Measurements from ENCODE around the gene NAPEPLD. TPM values are rescaled to one million over a fixed set of nuclear protein-coding genes. Genes with fewer than 3 reads are reported as not detected.
A peak's percentile ranks its signal among the peaks of the same experiment; 100 is the strongest.
"Not testable (repeated sequence)": the region's sequence is repeated elsewhere in the genome, so short reads cannot be mapped to it uniquely, and the experiment has no call there.

Gene NAPEPLD
- polyA plus RNA-seq, 5 donors, result 22.5 to 40.9 (median 32.8) TPM

DNA sequence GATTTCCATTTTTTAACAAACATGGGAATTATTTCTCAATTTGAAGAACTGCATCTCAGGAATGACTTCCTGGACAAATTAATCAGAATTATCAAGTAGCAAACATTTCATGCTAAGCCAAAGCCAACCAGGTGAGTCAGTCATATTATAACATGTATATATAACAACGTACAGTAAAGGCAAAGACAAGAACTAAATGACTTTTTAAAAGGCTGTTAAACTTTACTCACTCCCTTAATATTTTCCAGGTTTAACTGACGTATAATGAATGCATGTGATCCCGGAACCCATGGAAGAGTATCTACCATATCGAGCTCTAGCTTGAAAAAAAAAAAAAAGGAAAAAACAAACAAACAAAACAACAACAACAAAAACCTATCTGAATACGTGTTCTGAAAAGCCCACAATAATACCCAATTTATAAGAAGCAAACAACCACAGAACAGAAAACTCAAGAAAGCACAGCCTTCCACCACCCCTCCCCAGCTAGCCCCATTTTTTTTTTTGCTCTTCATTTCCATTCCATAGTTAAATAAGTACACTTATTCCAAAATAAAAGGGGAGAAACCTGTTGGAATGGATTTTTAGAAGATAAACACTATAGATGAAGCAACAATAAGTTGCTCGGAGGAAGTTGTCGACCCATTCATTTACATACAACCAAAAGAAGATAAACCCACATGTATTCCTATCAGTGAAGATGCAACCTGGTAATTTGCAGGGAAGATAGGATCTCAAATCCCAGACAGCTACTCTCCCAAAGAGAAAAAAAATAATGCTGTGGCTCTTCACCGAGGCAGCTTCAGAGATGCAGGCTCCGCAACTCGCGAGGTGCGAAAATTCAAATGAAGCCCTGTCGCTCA, 537 bp downstream of the NAPEPLD start:
- DNase-seq, result no peak

DNA sequence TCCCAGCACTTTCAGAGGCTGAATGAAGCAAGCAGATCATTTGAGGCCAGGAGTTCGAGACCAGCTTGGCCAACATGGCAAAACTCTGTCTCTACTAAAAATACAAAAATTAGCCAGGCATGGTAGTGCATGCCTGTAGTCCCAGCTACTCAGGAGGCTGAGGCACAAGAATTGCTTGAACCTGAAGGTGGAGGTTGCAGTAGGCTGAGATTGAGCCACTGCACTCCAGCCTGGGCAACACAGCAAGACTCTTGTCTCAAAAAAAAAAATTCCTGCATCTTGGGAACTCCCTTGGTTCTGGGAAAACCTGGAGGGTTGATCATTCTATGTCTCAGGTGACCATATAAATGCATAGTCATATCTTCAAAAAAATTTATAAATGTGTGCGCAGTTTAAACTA, 4.1 kb downstream of the NAPEPLD start:
- DNase-seq, result not testable (repeated sequence)

DNA sequence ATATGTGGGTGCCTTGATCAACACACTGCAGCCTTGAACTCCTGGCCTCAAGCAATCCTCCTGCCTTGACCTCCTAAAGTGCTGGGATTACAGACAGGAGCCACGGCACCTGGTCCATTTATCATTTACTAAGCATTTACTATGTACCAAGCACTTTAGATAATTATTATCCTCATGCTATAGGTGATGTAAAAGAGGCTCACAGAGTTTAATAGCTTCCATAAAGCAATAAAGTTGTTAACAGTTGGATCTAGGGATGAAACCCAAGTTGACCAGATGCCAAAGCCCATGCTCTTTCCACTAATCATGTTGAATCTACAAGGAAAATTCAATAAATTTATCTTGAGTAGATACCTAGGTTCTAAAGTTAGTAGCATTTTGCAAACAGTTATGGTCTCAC, 5.0 kb downstream of the NAPEPLD start:
- no peak for DNase-seq

DNA sequence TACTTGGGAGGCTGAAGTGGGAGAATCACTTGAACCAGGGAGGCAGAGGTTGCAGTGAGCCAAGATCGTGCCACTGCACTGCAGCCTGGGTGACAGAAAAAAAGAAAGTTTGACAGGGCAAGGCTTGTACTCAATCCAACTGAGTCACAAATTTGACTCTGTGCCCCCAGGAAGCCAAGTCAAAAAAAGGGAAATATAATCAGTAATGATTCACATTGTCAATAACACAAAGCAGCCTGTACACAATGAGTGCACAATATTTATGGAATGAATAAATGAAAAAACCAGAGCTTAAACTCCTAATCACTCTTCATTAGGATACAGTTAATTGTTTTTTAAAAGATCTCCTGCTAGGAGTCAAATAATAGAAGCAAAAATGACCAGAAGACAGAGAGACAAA, 6.4 kb downstream of the NAPEPLD start:
- no peak for DNase-seq

- no peak for DNase-seq
Observed at GRCh38 chr7:103141753-103142404, 7.0 kb downstream of the NAPEPLD start.

DNA sequence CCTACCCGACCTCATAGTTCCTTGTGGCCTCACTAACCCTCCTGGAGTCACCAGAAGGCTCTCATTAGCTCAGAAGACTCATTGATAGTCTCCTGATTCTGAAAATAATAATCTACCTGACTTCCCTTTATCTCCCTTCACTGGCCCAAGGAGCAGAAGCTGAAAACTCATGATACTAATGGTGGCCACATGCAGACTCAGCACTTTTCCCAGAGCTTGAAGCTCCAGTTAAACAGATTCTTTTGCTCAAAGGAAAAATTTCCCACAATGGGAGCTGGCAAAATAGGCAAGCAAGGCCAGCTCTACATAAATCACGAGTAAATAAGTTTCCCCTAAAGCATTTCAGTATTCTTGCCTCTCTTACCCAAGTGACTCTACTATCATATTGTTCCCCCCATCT, 8.2 kb downstream of the NAPEPLD start:
- DNase-seq, result no peak

- DNase-seq, result no peak
Observed at GRCh38 chr7:103140061-103140460, 8.8 kb downstream of the NAPEPLD start.

DNA sequence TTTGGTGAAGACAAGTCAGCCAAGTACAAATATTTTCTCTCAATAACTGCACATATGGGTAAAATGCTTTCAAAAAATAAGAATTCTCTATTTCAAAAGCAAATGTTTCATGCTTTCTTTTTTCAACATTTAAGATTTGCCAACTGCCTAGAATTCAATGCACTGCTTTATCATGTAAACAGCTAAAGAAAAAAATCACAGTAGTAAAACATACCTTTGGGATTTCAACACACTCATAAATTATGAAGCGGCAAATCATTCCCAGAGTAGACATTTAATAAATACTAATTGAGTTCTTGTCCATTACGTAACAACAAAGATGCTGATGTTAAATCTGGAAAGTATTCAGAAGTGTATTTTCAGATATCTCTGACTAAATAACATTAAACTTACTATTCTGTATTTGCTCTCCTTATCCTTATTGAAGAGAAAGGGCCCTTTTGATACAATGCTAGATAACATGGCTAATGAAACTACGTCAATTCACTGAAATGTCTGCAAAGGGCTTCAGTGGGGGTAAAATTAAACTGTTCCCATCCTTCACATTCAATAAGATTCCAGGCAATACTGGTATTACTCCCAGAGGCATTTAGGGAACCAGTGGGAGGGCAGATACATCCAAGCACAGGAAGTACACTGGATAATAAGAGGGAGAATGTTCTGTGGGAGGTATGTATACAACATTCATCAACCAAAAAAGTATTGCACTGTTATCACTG, 13.9 kb downstream of the NAPEPLD start:
- peak; percentile 32 to 33 for DNase-seq

DNA sequence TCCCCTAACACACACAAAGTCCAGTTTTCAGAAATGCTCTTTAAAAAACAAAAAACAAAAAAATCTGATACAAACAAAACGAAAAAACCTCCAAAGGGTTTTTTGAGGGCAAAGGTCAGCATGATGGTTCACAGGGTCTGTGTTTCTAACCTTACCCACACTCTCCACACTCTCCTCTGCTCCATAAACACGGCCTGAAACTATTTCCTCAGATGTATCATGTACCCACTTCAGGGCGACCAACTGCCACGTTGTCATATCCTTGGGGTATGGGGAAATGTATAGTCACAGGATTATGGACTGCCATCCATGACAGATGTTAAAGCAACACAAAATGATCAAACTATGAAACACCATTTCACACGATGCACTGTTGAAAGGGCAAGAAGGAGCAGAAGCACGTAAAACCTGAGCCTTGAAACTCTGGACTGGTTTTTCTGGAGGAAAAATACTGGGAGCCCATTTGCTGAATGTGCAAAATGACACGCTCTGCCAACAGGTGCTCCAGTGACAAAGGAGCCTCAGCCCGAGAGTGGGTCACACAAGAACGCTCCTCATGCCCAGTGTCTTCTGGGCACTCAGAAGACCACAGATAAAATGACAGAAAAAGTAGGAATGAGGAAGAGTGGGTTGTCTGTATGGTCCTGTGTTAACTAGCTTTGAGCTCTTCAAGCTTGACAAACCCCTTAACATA, 15.8 kb downstream of the NAPEPLD start:
- no peak for DNase-seq

GRCh38 chr7:103130901-103131624, 17.8 kb downstream of the NAPEPLD start:
- DNase-seq, result no peak

GRCh38 chr7:103129702-103130549, 19.0 kb downstream of the NAPEPLD start:
- DNase-seq, result no peak

GRCh38 chr7:103127006-103127405, 21.9 kb downstream of the NAPEPLD start:
- DNase-seq, result no peak

- DNase-seq, result no peak
Observed at GRCh38 chr7:103124429-103124979, 24.4 kb downstream of the NAPEPLD start.

DNA sequence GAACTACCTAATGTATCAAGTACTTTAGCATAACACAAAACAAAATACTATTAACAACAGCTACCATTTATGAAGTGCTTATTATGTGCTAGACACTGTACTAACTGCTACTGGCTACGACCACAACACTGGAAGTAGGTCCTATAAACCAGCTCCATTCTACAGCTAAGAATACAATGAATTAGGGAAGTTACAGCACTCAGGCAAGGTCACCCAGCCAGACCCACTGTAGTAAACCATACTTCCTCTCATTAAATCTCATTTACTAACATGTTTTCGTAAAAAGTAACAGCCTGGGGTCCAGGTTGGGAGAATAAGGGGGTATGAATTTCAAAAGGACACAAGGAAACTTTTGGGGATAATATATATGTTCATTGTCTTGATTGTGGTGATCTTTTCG, 25.4 kb downstream of the NAPEPLD start:
- no peak for DNase-seq

GRCh38 chr7:103121641-103122040, 27.3 kb downstream of the NAPEPLD start:
- no peak for DNase-seq

GRCh38 chr7:103120362-103120761, 28.5 kb downstream of the NAPEPLD start:
- DNase-seq, result no peak

- DNase-seq, result no peak
Observed at GRCh38 chr7:103119791-103120291, 29.1 kb downstream of the NAPEPLD start.

DNA sequence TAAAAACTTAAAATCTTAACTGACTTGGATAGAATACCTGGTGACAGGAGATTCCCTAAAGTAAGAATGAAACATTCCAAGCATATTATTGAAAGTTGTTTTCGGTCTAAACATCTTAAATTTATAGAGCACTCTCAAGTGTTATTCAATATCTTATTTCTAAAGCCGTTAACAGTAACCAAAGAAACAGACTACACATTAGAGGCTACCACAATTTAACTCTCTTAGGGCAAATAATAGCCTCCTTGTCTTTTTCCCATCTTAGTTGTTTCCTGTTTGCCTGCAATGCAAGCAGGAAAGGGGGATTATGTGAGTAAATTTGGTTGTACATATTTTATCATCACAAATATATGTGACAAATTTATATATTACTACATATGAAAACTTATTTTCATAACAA, 31.4 kb downstream of the NAPEPLD start:
- no peak for DNase-seq

GRCh38 chr7:103116991-103117390, 31.9 kb downstream of the NAPEPLD start:
- no peak for DNase-seq

GRCh38 chr7:103116511-103116910, 32.4 kb downstream of the NAPEPLD start:
- DNase-seq, result no peak

Measured in right lung (tissue), 5 donors.